Esophagus (tissue), 2 donors: ENCODE results near the gene BLNK. TPM values are rescaled to one million over a fixed set of nuclear protein-coding genes. Genes with fewer than 3 reads are reported as not detected.

Experiments used
- H3K27ac ChIP-seq, 2 donors: one replicate each; pipeline ENCODE4 v1.5.1; 2013; ENCODE audit warnings: low read depth in 2 of 2, mild to moderate bottlenecking in 2 of 2, inconsistent platforms in 1 of 2, low read length in 1 of 2, moderate library complexity in 1 of 2
- H3K27me3 ChIP-seq, 2 donors: one replicate each; pipeline ENCODE4 v1.6.1; 2013; ENCODE audit warnings: low read length in 2 of 2, control low read depth in 1 of 2, mild to moderate bottlenecking in 1 of 2; ENCODE audit not compliant: insufficient read depth in 2 of 2, control insufficient read depth in 1 of 2
- H3K36me3 ChIP-seq, 2 donors: one replicate each; pipeline ENCODE4 v1.6.1; 2013; ENCODE audit warnings: low read length in 1 of 2; ENCODE audit not compliant: control insufficient read depth in 2 of 2, insufficient read depth in 2 of 2
- H3K4me1 ChIP-seq, 2 donors: one replicate each; pipeline ENCODE4 v1.6.1; 2013; ENCODE audit warnings: low read length in 1 of 2; ENCODE audit not compliant: control insufficient read depth in 2 of 2, insufficient read depth in 2 of 2
- H3K4me3 ChIP-seq, 2 donors: one replicate each; pipeline ENCODE4 v1.5.1; 2013; ENCODE audit warnings: low read length in 2 of 2, mild to moderate bottlenecking in 2 of 2, low read depth in 1 of 2, moderate library complexity in 1 of 2
- H3K9me3 ChIP-seq, 2 donors: one replicate each; pipeline ENCODE4 v1.6.1; 2013; ENCODE audit warnings: mild to moderate bottlenecking in 2 of 2, low read depth in 1 of 2, low read length in 1 of 2, moderate library complexity in 1 of 2; ENCODE audit not compliant: control insufficient read depth in 2 of 2, insufficient read depth in 1 of 2
- WGBS, 2 donors: extraction: QIAGEN DNeasy Blood & Tissue Kit; methylation state at CpG; one replicate each; pipeline ENCODE4 v1.1.7; 2013; 5-methylcytosine and 5-hydroxymethylcytosine counted together
- polyA plus RNA-seq, 2 donors: library from polyadenylated mRNA; stranded (reverse); fragments of 200-250 nt; gene quantifications; one replicate each; pipeline ENCODE4 v1.2.3, GENCODE V29; 2013
- donor health status: healthy with polysubstance abuse.
- donor health status: Bipolar disorder and iron deficiency.

Gene BLNK
- polyA plus RNA-seq, 2 donors, result 46.8 to 51.1 TPM

GRCh38 chr10:96222908-96223307, 48.5 kb downstream of the BLNK start:
- Histone ChIP-seq H3K4me1 (no peaks in the 10 kb centered on the region), H3K9me3 (no peaks in the 10 kb centered on the region), H3K36me3 (peaks cover 11 to 17% of the 10 kb centered on the region in 2 donors), H3K4me3 (no peak overlapping the region), H3K27ac (no peak overlapping the region), H3K27me3 (no peaks in the 10 kb centered on the region)
- WGBS, 2 donors, result 91 to 94% methylated on average over 10 of the region's 10 CpGs

GRCh38 chr10:96222441-96222840, 48.9 kb downstream of the BLNK start:
- H3K9me3 ChIP-seq, result no peaks in the 10 kb centered on the region
- no peak overlapping the region for H3K27ac ChIP-seq
- 72% methylated on average over 3 of the region's 3 CpGs for whole genome bisulfite sequencing, 2 donors
- H3K36me3 ChIP-seq, result peaks cover 11 to 17% of the 10 kb centered on the region in 2 donors
- no peaks in the 10 kb centered on the region for H3K4me1 ChIP-seq
- H3K4me3 ChIP-seq, result no peak overlapping the region
- no peaks in the 10 kb centered on the region for H3K27me3 ChIP-seq

GRCh38 chr10:96218826-96219225, 52.5 kb downstream of the BLNK start:
- Histone ChIP-seq H3K27me3 (no peaks in the 10 kb centered on the region), H3K9me3 (no peaks in the 10 kb centered on the region), H3K4me1 (no peaks in the 10 kb centered on the region), H3K4me3 (no peak overlapping the region), H3K27ac (no peak overlapping the region), H3K36me3 (peaks cover 8 to 9% of the 10 kb centered on the region in 2 donors)
- 67 to 73% methylated on average over 5 of the region's 5 CpGs for WGBS, 2 donors

- Histone ChIP-seq H3K4me3 (no peak overlapping the region), H3K4me1 (no peaks in the 10 kb centered on the region), H3K9me3 (no peaks in the 10 kb centered on the region), H3K27ac (no peak overlapping the region), H3K36me3 (peaks cover 8 to 9% of the 10 kb centered on the region in 2 donors), H3K27me3 (no peaks in the 10 kb centered on the region)
- WGBS, 2 donors, result 75 to 82% methylated on average over 4 of the region's 4 CpGs
Measured at GRCh38 chr10:96217711-96218110, 53.7 kb downstream of the BLNK start.

- Histone ChIP-seq H3K9me3 (no peaks in the 10 kb centered on the region), H3K27me3 (no peaks in the 10 kb centered on the region), H3K27ac (no peak overlapping the region), H3K4me1 (no peaks in the 10 kb centered on the region), H3K4me3 (no peak overlapping the region), H3K36me3 (peaks cover 6 to 8% of the 10 kb centered on the region in 2 donors)
- 87 to 94% methylated on average over 5 of the region's 5 CpGs for WGBS, 2 donors
Measured at GRCh38 chr10:96216775-96217174, 54.6 kb downstream of the BLNK start.

GRCh38 chr10:96212911-96213310, 58.5 kb downstream of the BLNK start:
- 91 to 96% methylated on average over 1 of the region's 1 CpG for WGBS, 2 donors
- no peaks in the 10 kb centered on the region for H3K4me1 ChIP-seq
- H3K4me3 ChIP-seq, result no peak overlapping the region
- peaks cover 3 to 7% of the 10 kb centered on the region in 2 donors for H3K36me3 ChIP-seq
- no peaks in the 10 kb centered on the region for H3K9me3 ChIP-seq
- H3K27ac ChIP-seq, result no peak overlapping the region
- no peaks in the 10 kb centered on the region for H3K27me3 ChIP-seq

GRCh38 chr10:96211764-96212163, 59.6 kb downstream of the BLNK start:
- no peak overlapping the region for H3K4me3 ChIP-seq
- no peaks in the 10 kb centered on the region for H3K4me1 ChIP-seq
- H3K27me3 ChIP-seq, result no peaks in the 10 kb centered on the region
- peaks cover 3 to 12% of the 10 kb centered on the region in 2 donors for H3K36me3 ChIP-seq
- H3K9me3 ChIP-seq, result no peaks in the 10 kb centered on the region
- H3K27ac ChIP-seq, result no peak overlapping the region

- 71 to 79% methylated on average over 5 of the region's 5 CpGs for WGBS, 2 donors
- Histone ChIP-seq H3K4me3 (no peak overlapping the region), H3K9me3 (no peaks in the 10 kb centered on the region), H3K36me3 (peaks cover under 1 to 11% of the 10 kb centered on the region in 2 donors), H3K4me1 (no peaks in the 10 kb centered on the region), H3K27me3 (no peaks in the 10 kb centered on the region), H3K27ac (no peak overlapping the region)
Measured at GRCh38 chr10:96208946-96209345, 62.4 kb downstream of the BLNK start.

- no peak overlapping the region for H3K27ac ChIP-seq
- no peaks in the 10 kb centered on the region for H3K27me3 ChIP-seq
- whole genome bisulfite sequencing, 2 donors, result 75 to 80% methylated on average over 2 of the region's 2 CpGs
- H3K4me3 ChIP-seq, result no peak overlapping the region
- H3K4me1 ChIP-seq, result no peaks in the 10 kb centered on the region
- H3K9me3 ChIP-seq, result no peaks in the 10 kb centered on the region
- peaks cover 0 to 11% of the 10 kb centered on the region in 2 donors for H3K36me3 ChIP-seq
Measured at GRCh38 chr10:96208271-96208670, 63.1 kb downstream of the BLNK start.

GRCh38 chr10:96205580-96205979, 65.8 kb downstream of the BLNK start:
- Histone ChIP-seq H3K27me3 (no peaks in the 10 kb centered on the region), H3K9me3 (no peaks in the 10 kb centered on the region), H3K27ac (no peak overlapping the region), H3K4me1 (no peaks in the 10 kb centered on the region), H3K36me3 (peaks cover 0 to 15% of the 10 kb centered on the region in 2 donors), H3K4me3 (no peak overlapping the region)
- 91 to 97% methylated on average over 1 of the region's 1 CpG for WGBS, 2 donors
